Measurements from ENCODE around the gene DDX59.

DNA sequence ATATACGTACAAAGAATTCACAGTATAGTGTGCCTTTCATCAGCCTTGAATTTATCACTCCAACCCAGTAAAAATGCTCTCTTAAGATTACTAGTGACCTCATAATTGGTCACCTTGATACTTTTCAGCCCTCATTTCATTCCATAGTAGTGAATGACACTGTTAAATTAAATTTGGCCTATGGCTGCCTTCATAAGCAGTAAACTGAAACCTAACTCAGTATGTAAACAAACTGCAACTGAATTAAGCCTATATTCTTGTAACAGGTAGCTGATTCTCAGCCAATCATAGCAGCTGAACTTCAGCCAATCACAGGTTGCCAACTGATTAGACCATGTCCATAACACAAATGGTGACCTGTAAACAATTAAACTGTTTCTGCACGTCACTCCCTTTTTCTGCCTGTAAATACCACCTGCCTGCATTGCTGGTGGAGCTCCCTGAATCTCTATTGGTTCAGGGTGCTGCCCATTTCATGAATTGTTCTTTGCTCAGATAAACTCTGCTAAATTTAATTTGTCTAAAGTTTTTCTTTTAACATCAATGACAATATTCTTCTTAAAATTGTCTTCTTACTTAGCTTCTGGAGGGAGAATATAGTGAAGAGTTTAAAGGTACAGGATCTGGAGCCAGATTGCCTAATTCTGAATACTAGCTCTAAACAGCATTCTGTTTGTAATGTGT lies 44.9 kb upstream of the DDX59 start:
- TF ChIP-seq SIN3A (IDR thresholded peaks at IDR 0.05; ENCODE audit: borderline replicate concordance, insufficient read depth, low read length) = no peak
- TF ChIP-seq, protein P1, sequence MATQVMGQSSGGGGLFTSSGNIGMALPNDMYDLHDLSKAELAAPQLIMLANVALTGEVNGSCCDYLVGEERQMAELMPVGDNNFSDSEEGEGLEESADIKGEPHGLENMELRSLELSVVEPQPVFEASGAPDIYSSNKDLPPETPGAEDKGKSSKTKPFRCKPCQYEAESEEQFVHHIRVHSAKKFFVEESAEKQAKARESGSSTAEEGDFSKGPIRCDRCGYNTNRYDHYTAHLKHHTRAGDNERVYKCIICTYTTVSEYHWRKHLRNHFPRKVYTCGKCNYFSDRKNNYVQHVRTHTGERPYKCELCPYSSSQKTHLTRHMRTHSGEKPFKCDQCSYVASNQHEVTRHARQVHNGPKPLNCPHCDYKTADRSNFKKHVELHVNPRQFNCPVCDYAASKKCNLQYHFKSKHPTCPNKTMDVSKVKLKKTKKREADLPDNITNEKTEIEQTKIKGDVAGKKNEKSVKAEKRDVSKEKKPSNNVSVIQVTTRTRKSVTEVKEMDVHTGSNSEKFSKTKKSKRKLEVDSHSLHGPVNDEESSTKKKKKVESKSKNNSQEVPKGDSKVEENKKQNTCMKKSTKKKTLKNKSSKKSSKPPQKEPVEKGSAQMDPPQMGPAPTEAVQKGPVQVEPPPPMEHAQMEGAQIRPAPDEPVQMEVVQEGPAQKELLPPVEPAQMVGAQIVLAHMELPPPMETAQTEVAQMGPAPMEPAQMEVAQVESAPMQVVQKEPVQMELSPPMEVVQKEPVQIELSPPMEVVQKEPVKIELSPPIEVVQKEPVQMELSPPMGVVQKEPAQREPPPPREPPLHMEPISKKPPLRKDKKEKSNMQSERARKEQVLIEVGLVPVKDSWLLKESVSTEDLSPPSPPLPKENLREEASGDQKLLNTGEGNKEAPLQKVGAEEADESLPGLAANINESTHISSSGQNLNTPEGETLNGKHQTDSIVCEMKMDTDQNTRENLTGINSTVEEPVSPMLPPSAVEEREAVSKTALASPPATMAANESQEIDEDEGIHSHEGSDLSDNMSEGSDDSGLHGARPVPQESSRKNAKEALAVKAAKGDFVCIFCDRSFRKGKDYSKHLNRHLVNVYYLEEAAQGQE (IDR thresholded peaks at IDR 0.05; ENCODE audit: insufficient read depth in 1 of 2, low read depth in 2 of 2, low read length in 2 of 2) = no peak
- TF ChIP-seq TAF1 (IDR thresholded peaks at IDR 0.05; ENCODE audit: borderline replicate concordance, insufficient read depth, low read length) = no peak
- TF ChIP-seq POLR2AphosphoS5 (IDR thresholded peaks at IDR 0.05; ENCODE audit: low read depth, low read length) = no peak

Measured in PFSK-1 (cell line).